ENCODE measurements around the gene FAM222A. TPM values are rescaled to one million over a fixed set of nuclear protein-coding genes. Genes with fewer than 3 reads are reported as not detected.

The FAM222A gene
- total and polyA plus RNA-seq, 2 of the 8 experiments (the other 6 are each of a cell fraction or from before 2014, with no cell fraction given), result 0.94 to 1.1 TPM

DNA sequence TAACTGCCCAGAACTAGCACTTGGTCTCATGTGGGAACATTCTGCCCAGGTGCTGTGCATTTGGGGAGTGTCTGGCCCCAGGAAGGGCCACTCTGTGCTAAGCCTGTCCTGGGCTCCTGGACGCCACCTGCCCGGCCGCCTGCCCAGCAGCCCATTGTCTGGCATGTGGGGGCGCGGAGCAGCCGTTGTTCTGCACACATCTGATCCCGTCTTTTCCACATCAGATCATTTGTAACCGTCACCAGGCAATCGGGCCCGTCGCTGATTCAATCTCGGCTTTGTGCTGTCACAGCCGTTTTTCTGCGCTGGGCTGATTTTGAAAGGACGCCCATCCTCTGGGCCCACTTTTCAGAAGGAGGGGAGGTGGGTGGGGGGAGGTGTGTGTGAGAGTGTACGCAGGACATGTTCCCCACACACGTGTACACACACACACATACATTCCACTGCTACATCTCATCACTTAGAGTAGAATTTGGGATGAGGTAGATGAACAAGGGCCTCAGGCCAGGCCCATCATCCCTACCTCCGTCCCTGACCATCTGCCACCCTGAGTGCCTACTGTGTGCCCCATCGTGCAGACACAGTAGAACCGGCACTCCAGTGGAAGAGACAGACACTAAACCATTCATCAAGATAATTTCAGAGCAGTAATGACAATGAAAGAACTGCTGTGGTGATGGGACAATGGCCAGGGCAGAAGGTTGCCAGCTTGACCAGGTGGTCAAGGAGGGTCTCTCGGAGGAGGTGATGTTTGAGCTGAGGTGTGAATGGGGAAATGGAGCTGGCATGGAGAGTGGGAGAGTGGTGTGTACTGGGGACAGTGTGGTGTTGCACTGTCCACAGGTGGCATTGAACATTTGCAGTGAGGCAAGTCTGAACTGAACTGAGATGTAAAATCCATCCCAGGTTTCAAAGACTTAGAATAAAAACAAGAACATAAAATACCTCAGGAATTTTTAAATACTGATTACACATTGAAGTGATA lies 19.0 kb downstream of the FAM222A start:
- CTCF ChIA-PET (ENCODE audit: partially characterized antibody), result interaction anchor here (0.7 to 2.6 kb wide), 6 partner anchors 7 to 134 kb away, joined by 3 to 12 read pairs (median 4); no protein-coding TSS in a partner anchor
- no peak overlapping the region for H3K4me2 ChIP-seq (ENCODE audit: insufficient read depth in 1 of 2, low read depth in 2 of 2, low read length in 2 of 2)
- peaks cover 0 to 16% (median 9%) of the 10 kb centered on the region in 4 experiments; a peak in 4 of 7 replicates for H3K27me3 ChIP-seq (replicated peaks in 1 of 4; ENCODE audit: control insufficient read depth in 3 of 4, extremely low read depth in 1 of 4, insufficient read depth in 3 of 4, low read length in 3 of 4)
- no peaks in the 10 kb centered on the region for H3K9me3 ChIP-seq (ENCODE audit: insufficient read depth in 2 of 2, low read depth in 1 of 2, low read length in 1 of 2)
- 79% methylated on average over 21 of the region's 21 CpGs; no CpG with 5 or more reads in 1 of the 2 experiments for WGBS, 2 experiments (ENCODE audit: extremely low coverage in 1 of 2, insufficient coverage in 1 of 2, insufficient read length in 1 of 2, insufficient replicate concordance in 2 of 2, low coverage in 1 of 2, low lambda C conversion rate in 2 of 2, missing lambda C conversion rate in 1 of 2)
- POLR2A ChIA-PET (ENCODE audit: partially characterized antibody), result no interaction called here
- H3K79me1 ChIP-seq (ENCODE audit: low read depth, low read length), result no peaks in the 10 kb centered on the region
- no peak overlapping the region for H2BK120ac ChIP-seq (replicated peaks; ENCODE audit: low read depth, low read length)
- H3K9ac ChIP-seq (replicated peaks in 1 of 4; ENCODE audit: extremely low read depth in 1 of 4, low read depth in 3 of 4, low read length in 3 of 4), result no peak overlapping the region
- no peak overlapping the region for H3K4ac ChIP-seq (replicated peaks; ENCODE audit: insufficient read length, low read depth, low read length)
- H3K36me3 ChIP-seq (ENCODE audit: control insufficient read depth in 2 of 4, insufficient read depth in 4 of 4, low read length in 3 of 4), result no peaks in the 10 kb centered on the region
- H2AFZ ChIP-seq (ENCODE audit: low read length), result no peak overlapping the region
- no peaks in the 10 kb centered on the region for H3K23me2 ChIP-seq (ENCODE audit: low read depth, low read length)
- no peak overlapping the region for H4K5ac ChIP-seq (ENCODE audit: insufficient read length, low read depth, low read length)
- H3K23ac ChIP-seq (ENCODE audit: insufficient read length), result no peak overlapping the region
- peaks cover 0 to 10% of the 10 kb centered on the region in 2 experiments for H4K20me1 ChIP-seq (replicated peaks in 1 of 2; ENCODE audit: control insufficient read depth in 1 of 2, insufficient read depth in 2 of 2, low read length in 2 of 2)
- no peak overlapping the region for H2AK5ac ChIP-seq (ENCODE audit: low read depth, low read length)
- no peak overlapping the region for H3K4me3 ChIP-seq (ENCODE audit: extremely low read depth in 1 of 4, insufficient read depth in 2 of 4, low read depth in 3 of 4, low read length in 4 of 4)
- H3K56ac ChIP-seq (replicated peaks; ENCODE audit: insufficient read length, low read depth, low read length), result no peak overlapping the region
- TF ChIP-seq POLR2AphosphoS5 (IDR thresholded peaks at IDR 0.05; ENCODE audit: low read depth, low read length), result no peak
- TF ChIP-seq SP1 (IDR thresholded peaks at IDR 0.05; ENCODE audit: low read depth, low read length), result no peak
- no peak for TF ChIP-seq KDM4A (IDR thresholded peaks at IDR 0.05; ENCODE audit: low read depth, low read length, severe bottlenecking)
- TF ChIP-seq, protein P1, sequence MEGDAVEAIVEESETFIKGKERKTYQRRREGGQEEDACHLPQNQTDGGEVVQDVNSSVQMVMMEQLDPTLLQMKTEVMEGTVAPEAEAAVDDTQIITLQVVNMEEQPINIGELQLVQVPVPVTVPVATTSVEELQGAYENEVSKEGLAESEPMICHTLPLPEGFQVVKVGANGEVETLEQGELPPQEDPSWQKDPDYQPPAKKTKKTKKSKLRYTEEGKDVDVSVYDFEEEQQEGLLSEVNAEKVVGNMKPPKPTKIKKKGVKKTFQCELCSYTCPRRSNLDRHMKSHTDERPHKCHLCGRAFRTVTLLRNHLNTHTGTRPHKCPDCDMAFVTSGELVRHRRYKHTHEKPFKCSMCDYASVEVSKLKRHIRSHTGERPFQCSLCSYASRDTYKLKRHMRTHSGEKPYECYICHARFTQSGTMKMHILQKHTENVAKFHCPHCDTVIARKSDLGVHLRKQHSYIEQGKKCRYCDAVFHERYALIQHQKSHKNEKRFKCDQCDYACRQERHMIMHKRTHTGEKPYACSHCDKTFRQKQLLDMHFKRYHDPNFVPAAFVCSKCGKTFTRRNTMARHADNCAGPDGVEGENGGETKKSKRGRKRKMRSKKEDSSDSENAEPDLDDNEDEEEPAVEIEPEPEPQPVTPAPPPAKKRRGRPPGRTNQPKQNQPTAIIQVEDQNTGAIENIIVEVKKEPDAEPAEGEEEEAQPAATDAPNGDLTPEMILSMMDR (IDR thresholded peaks at IDR 0.05; ENCODE audit: control extremely low read depth in 1 of 3, insufficient read depth in 1 of 3, low read depth in 1 of 3, low read length in 3 of 3), result no peak
- TF ChIP-seq TBP (IDR thresholded peaks at IDR 0.05; ENCODE audit: low read depth, low read length), result no peak
- TF ChIP-seq, protein P2, sequence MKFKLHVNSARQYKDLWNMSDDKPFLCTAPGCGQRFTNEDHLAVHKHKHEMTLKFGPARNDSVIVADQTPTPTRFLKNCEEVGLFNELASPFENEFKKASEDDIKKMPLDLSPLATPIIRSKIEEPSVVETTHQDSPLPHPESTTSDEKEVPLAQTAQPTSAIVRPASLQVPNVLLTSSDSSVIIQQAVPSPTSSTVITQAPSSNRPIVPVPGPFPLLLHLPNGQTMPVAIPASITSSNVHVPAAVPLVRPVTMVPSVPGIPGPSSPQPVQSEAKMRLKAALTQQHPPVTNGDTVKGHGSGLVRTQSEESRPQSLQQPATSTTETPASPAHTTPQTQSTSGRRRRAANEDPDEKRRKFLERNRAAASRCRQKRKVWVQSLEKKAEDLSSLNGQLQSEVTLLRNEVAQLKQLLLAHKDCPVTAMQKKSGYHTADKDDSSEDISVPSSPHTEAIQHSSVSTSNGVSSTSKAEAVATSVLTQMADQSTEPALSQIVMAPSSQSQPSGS (IDR thresholded peaks at IDR 0.05; ENCODE audit: low read length), result no peak
- DNase-seq (ENCODE audit: low read depth in 1 of 2, low spot score in 2 of 2) (peak in 1 of 2 experiments; percentile 40), FAIRE-seq (no peak)
- H4K91ac ChIP-seq (replicated peaks; ENCODE audit: insufficient read length, low read length), result no peak overlapping the region
- no peak overlapping the region for H3K18ac ChIP-seq (ENCODE audit: extremely low read depth, low read length)
- H2BK5ac ChIP-seq (ENCODE audit: low read depth, low read length), result no peak overlapping the region
- H3K79me2 ChIP-seq (ENCODE audit: control insufficient read depth in 1 of 2, insufficient read depth in 2 of 2, low read length in 2 of 2), result no peaks in the 10 kb centered on the region
- H2BK20ac ChIP-seq (ENCODE audit: low read length), result no peak overlapping the region
- peaks cover 5 to 11% (median 7%) of the 10 kb centered on the region in 4 experiments; a peak in 6 of 7 replicates for H3K4me1 ChIP-seq (replicated peaks in 1 of 4; ENCODE audit: control insufficient read depth in 3 of 4, insufficient read depth in 4 of 4, low read length in 3 of 4)
- H2BK12ac ChIP-seq (ENCODE audit: low read depth, low read length), result 0 out of 2 replicates have a peak overlapping the region, but pooled peaks have one; percentile 55
- H4K8ac ChIP-seq (ENCODE audit: extremely low read depth, insufficient read depth, low read length), result no peak overlapping the region
- peak overlapping the region; percentile 100; the same call in 1 of the 2 replicates for H2BK15ac ChIP-seq (ENCODE audit: low read length)
- no peak overlapping the region for H3K27ac ChIP-seq (ENCODE audit: low read depth, low read length)
- H3K14ac ChIP-seq (ENCODE audit: insufficient read length), result no peak overlapping the region
